Lower leg skin (tissue), 4 donors: ENCODE measurements around the gene TRIP4. TPM values are rescaled to one million over a fixed set of nuclear protein-coding genes. Genes with fewer than 3 reads are reported as not detected.
A peak's percentile ranks its signal among the peaks of the same experiment; 100 is the strongest.

Experiments
- DNase-seq, 2 donors: peaks; one replicate each; pipeline ENCODE4 v3.0.0-alpha.2; 2019; ENCODE audit warnings: low spot score in 2 of 2
- H3K4me3 ChIP-seq: fragments of 200-600 bp; sonication (generic); 2 replicates; pipeline ENCODE4 v1.5.1; 2017; ENCODE audit warnings: mild to moderate bottlenecking, low read depth; ENCODE audit not compliant: poor library complexity, severe bottlenecking
- CTCF ChIP-seq, 3 donors: fragments of 450-650 bp; IDR thresholded peaks; one replicate each; pipeline ENCODE4 v1.5.1; 2016; ENCODE audit warnings: antibody characterized with exemption in 3 of 3, mild to moderate bottlenecking in 3 of 3, moderate library complexity in 2 of 3
- POLR2A ChIP-seq, 2 donors: fragments of 450-650 bp; IDR thresholded peaks; one replicate each; pipeline ENCODE4 v1.6.1; 2016 to 2017; ENCODE audit warnings: antibody characterized with exemption in 2 of 2, mild to moderate bottlenecking in 1 of 2, moderate library complexity in 1 of 2
- WGBS, 2 donors: methylation state at CpG; one replicate each; pipeline ENCODE4 v1.1.5; 2018; 5-methylcytosine and 5-hydroxymethylcytosine counted together
- intact Hi-C: fragments of 100-400 bp; cut with DNase I; formaldehyde crosslinking; loops from one replicate; pipeline ENCODE4 v1.15.0; 2023; ENCODE audit warnings: low total_unique reads
- total RNA-seq, 4 donors: library from RNA; depleted of rRNA; stranded (reverse); fragments of >200 nt; gene quantifications; one replicate each; pipeline ENCODE4 v1.1.0, GENCODE V29; 2016

The TRIP4 gene
- total RNA-seq, 4 donors from 2014 or later, result 9.7 to 13.8 (median 13.1) TPM

GRCh38 chr15:64455961-64456371 lies 68.3 kb downstream of the TRIP4 start:
- no peak for TF ChIP-seq POLR2A (IDR thresholded peaks at IDR 0.05)
- no peak for TF ChIP-seq CTCF (IDR thresholded peaks at IDR 0.05)
- peak in 1 of 2 donors; percentile 40 for DNase-seq
- intact Hi-C loops, result no loop called here
- 71 to 73% methylated on average over 3 of the region's 3 CpGs for WGBS, 2 donors
- H3K4me3 ChIP-seq, result no peak overlapping the region

GRCh38 chr15:64456634-64457108 lies 69.0 kb downstream of the TRIP4 start:
- no peak for DNase-seq
- no peak overlapping the region for H3K4me3 ChIP-seq
- intact Hi-C loops, result no loop called here
- no peak for TF ChIP-seq POLR2A (IDR thresholded peaks at IDR 0.05)
- no peak for TF ChIP-seq CTCF (IDR thresholded peaks at IDR 0.05)
- 70 to 76% methylated on average over 1 of the region's 1 CpG for WGBS, 2 donors

- intact Hi-C loops, result no loop called here
- DNase-seq, result no peak
- WGBS, 2 donors, result 62 to 70% methylated on average over 3 of the region's 3 CpGs
- TF ChIP-seq POLR2A (IDR thresholded peaks at IDR 0.05) (no peak), CTCF (IDR thresholded peaks at IDR 0.05) (no peak)
- H3K4me3 ChIP-seq, result no peak overlapping the region
Observed at GRCh38 chr15:64459066-64459781, 71.6 kb downstream of the TRIP4 start.

- peak within 1 kb of the TSS; percentile 55 for H3K4me3 ChIP-seq
- intact Hi-C loops, result no loop called here
- peak; percentile 91 to 98 for DNase-seq
- WGBS, 2 donors, result 1 to 3% methylated on average over 15 to 23 of the region's 45 CpGs
- TF ChIP-seq POLR2A (IDR thresholded peaks at IDR 0.05) (no peak), CTCF (IDR thresholded peaks at IDR 0.05) (no peak)
Observed at GRCh38 chr15:64460206-64460723, 72.6 kb downstream of the TRIP4 start, which contains the start of gene ZNF609. ZNF609 (plus strand) TSS chr15:64460578; CDS start chr15:64499420, 38,842 bp downstream.

GRCh38 chr15:64460724-64461720 lies 73.4 kb downstream of the TRIP4 start:
- peak overlapping the region; percentile 55 for H3K4me3 ChIP-seq
- TF ChIP-seq CTCF (IDR thresholded peaks at IDR 0.05), result no peak
- no peak for TF ChIP-seq POLR2A (IDR thresholded peaks at IDR 0.05)
- DNase-seq, result peak in 1 of 2 donors; percentile 48
- 0 to 2% methylated on average over 13 to 27 of the region's 56 CpGs for WGBS, 2 donors
- intact Hi-C loops, result no loop called here
